A549 (cell line): ENCODE data around the gene CARS1. TPM values are rescaled to one million over a fixed set of nuclear protein-coding genes. Genes with fewer than 3 reads are reported as not detected.
"Not testable (repeated sequence)": the region's sequence is repeated elsewhere in the genome, so short reads cannot be mapped to it uniquely, and the experiment has no call there.

Source experiments
- ATAC-seq, 2 experiments: fragments of 200-7000 bp in 1 of 2; fragments of >200 bp in 1 of 2; cut with Nextera tagmentation in 1 of 2; cut with Tn5 transposase in 1 of 2; 3 replicates each; pipeline versions ENCODE4 v1.8.0 to v1.9.1; 2018 to 2020; ENCODE audit warnings: mild to moderate bottlenecking in 1 of 2, moderate library complexity in 1 of 2
- CTCF ChIA-PET: fragments of 300-600 bp; sonication (Branson Sonifier 250); formaldehyde crosslinking; extraction: SDS; loops from one replicate; lab custom pipeline; 2021; ENCODE audit warnings: antibody characterized with exemption, inconsistent platforms; lab: Yijun Ruan, JAX
- POLR2A ChIA-PET: fragments of 350-600 bp; formaldehyde crosslinking; extraction: SDS; loops from one replicate; lab custom pipeline; 2021; ENCODE audit warnings: antibody characterized with exemption, inconsistent platforms; lab: Yijun Ruan, JAX
- DNase-seq, 2 experiments: peaks; one replicate each; pipeline versions ENCODE4 v3.0.0 to v3.0.0-alpha.2; 2011 to 2016; ENCODE audit warnings: low read depth in 1 of 2, low spot score in 1 of 2
- FAIRE-seq: peaks from 2 replicates; lab custom pipeline; 2011; peaks lifted over from hg19 to GRCh38; lab: Jason Lieb, UNC
- H3K27ac ChIP-seq, 2 experiments: fragments of >200 bp; sonication (Bioruptor Twin); formaldehyde crosslinking; 3 replicates each; pipeline ENCODE4 v1.5.1; 2016 to 2017
- H3K4me1 ChIP-seq: fragments of >200 bp; sonication (Bioruptor Twin); formaldehyde crosslinking; 3 replicates; pipeline ENCODE4 v1.6.1; 2016
- H3K4me2 ChIP-seq: fragments of >200 bp; sonication (Bioruptor Twin); formaldehyde crosslinking; 3 replicates; pipeline ENCODE4 v1.6.1; 2016
- H3K4me3 ChIP-seq: fragments of >200 bp; sonication (Bioruptor Twin); formaldehyde crosslinking; 3 replicates; pipeline ENCODE4 v1.5.1; 2016
- H3K9me3 ChIP-seq: fragments of >200 bp; sonication (Bioruptor Twin); formaldehyde crosslinking; 3 replicates; pipeline ENCODE4 v1.6.1; 2016
- CEBPB ChIP-seq, 2 experiments: fragments of >200 bp in 1 of 2; sonication (Bioruptor Twin) in 1 of 2; formaldehyde crosslinking in 1 of 2; IDR thresholded peaks; 2 replicates each; pipeline ENCODE4 v1.6.1; 2012 to 2016
- CHD2 ChIP-seq: fragments of 150-350 bp; IDR thresholded peaks from 2 replicates; pipeline ENCODE4 v1.6.1; 2014; ENCODE audit warnings: low read length; ENCODE audit not compliant: partially characterized antibody
- EHF ChIP-seq: fragments of 250-450 bp; sonication (Bioruptor Pico); IDR thresholded peaks from 2 replicates; pipeline ENCODE4 v1.5.0; 2020; ENCODE audit warnings: mild to moderate bottlenecking
- EHMT2 ChIP-seq: fragments of 200-600 bp; sonication (generic); IDR thresholded peaks from 2 replicates; pipeline ENCODE4 v1.6.1; 2016; ENCODE audit warnings: antibody characterized with exemption, low read depth, mild to moderate bottlenecking, moderate library complexity
- EP300 ChIP-seq, 2 experiments: fragments of >200 bp; sonication (Bioruptor Twin); formaldehyde crosslinking; IDR thresholded peaks; 2 replicates in 1 of 2; 3 replicates in 1 of 2; pipeline ENCODE4 v1.6.1; 2016 to 2017
- ESRRA ChIP-seq: fragments of 150-350 bp; IDR thresholded peaks from 2 replicates; pipeline ENCODE4 v1.6.1; 2014; ENCODE audit warnings: mild to moderate bottlenecking, low read length, borderline replicate concordance
- FOXS1 ChIP-seq: fragments of 250-450 bp; sonication (Bioruptor Pico); IDR thresholded peaks from 2 replicates; pipeline ENCODE4 v1.5.0; 2020; ENCODE audit warnings: mild to moderate bottlenecking, moderate library complexity
- GATA3 ChIP-seq: IDR thresholded peaks from 2 replicates; pipeline ENCODE4 v1.6.1; 2012; ENCODE audit warnings: borderline replicate concordance
- HDAC2 ChIP-seq: fragments of 200-600 bp; sonication (generic); IDR thresholded peaks from 2 replicates; pipeline ENCODE4 v1.6.1; 2016
- JUN ChIP-seq, 2 experiments: fragments of >200 bp; sonication (Bioruptor Twin); formaldehyde crosslinking; IDR thresholded peaks; 2 replicates in 1 of 2; 3 replicates in 1 of 2; pipeline ENCODE4 v1.6.1; 2016 to 2017
- POLR2AphosphoS2 ChIP-seq: conservative IDR thresholded peaks from 2 replicates; pipeline ENCODE4 v1.6.1; 2012; ENCODE audit warnings: low read length, improper control_type of control experiment, inconsistent platforms
- RARB ChIP-seq: fragments of 250-450 bp; sonication (Bioruptor Pico); IDR thresholded peaks from 2 replicates; pipeline ENCODE4 v1.8.0; 2021; ENCODE audit warnings: mild to moderate bottlenecking, moderate library complexity
- ZFP36 ChIP-seq: fragments of 450-650 bp; IDR thresholded peaks from 2 replicates; pipeline ENCODE4 v1.6.1; 2014; ENCODE audit warnings: borderline replicate concordance; ENCODE audit not compliant: partially characterized antibody
- WGBS: methylation state at CpG from one replicate; pipeline ENCODE4 v1.1.6; 2017; ENCODE audit errors: missing lambda C conversion rate; 5-methylcytosine and 5-hydroxymethylcytosine counted together
- polyA plus RNA-seq, 4 experiments: library from polyadenylated mRNA; depleted of rRNA in 3 of 4; stranded (reverse); fragments of >200 nt; fragmentation: RNase III in 1 of 4; extraction: RNeasy Plus Mini Kit Qiagen cat#74134 plus additional on column Dnase treatment in 1 of 4; gene quantifications; 2 replicates in 3 of 4; 3 replicates in 1 of 4; pipeline ENCODE4 v1.2.3, GENCODE V29; 2011 to 2017
- TF ChIP-seq, protein P1 (sequence below): IDR thresholded peaks from 2 replicates; pipeline ENCODE4 v1.6.1; 2012
- TF ChIP-seq, protein P2 (sequence below): fragments of 450-650 bp; IDR thresholded peaks from 2 replicates; pipeline ENCODE4 v1.6.1; 2014; ENCODE audit warnings: antibody characterized with exemption
- TF ChIP-seq, protein P3 (sequence below): fragments of >200 bp; sonication (Bioruptor Twin); formaldehyde crosslinking; IDR thresholded peaks from 2 replicates; pipeline ENCODE4 v1.6.1; 2016

CARS1 gene
- polyA plus RNA-seq, 2 of the 4 experiments (the other 2 are of a cell fraction), result 52.7 to 130 TPM

DNA sequence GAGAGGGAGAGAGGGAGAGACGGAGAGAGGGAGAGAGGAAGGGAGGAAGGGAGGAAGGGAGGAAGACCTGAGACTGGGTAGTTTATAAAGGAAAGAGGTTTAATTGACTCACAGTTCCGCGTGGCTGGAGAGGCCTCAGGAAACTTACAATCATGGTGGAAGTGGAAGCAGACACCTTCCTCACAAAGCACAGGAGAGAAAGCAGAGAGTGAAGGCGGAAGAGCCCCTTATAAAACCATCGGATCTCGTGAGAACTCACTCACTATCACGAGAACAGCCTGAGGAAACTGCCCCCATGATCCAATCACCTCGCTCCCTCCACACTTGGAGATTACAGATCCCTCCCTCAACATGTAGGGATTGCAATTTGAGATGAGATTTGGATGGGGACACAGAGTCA, 12.2 kb upstream of the CARS1 start:
- H3K9me3 ChIP-seq, result no peaks in the 10 kb centered on the region
- DNase-seq (no peak), ATAC-seq (no peak), FAIRE-seq (no peak)
- H3K4me1 ChIP-seq, result no peaks in the 10 kb centered on the region
- WGBS, result 84% methylated on average over 7 of the region's 8 CpGs
- no peak overlapping the region for H3K4me3 ChIP-seq
- H3K4me2 ChIP-seq, result no peak overlapping the region
- CTCF ChIA-PET, result interaction anchor here (1.8 to 2.1 kb wide), 2 partner anchors 22 to 32 kb away, joined by 7 to 11 read pairs; no protein-coding TSS in a partner anchor
- TF ChIP-seq JUN (IDR thresholded peaks at IDR 0.05), result no peak
- TF ChIP-seq RARB (CRISPR knock-in tag), result no peak
- TF ChIP-seq, protein P1, sequence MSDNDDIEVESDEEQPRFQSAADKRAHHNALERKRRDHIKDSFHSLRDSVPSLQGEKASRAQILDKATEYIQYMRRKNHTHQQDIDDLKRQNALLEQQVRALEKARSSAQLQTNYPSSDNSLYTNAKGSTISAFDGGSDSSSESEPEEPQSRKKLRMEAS, result no peak
- no peak for TF ChIP-seq ESRRA
- no peak for TF ChIP-seq EHMT2
- no peak for TF ChIP-seq GATA3
- TF ChIP-seq, protein P2, sequence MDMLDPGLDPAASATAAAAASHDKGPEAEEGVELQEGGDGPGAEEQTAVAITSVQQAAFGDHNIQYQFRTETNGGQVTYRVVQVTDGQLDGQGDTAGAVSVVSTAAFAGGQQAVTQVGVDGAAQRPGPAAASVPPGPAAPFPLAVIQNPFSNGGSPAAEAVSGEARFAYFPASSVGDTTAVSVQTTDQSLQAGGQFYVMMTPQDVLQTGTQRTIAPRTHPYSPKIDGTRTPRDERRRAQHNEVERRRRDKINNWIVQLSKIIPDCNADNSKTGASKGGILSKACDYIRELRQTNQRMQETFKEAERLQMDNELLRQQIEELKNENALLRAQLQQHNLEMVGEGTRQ, result no peak
- no peak for TF ChIP-seq EHF (CRISPR knock-in tag)
- no peak for TF ChIP-seq FOXS1 (CRISPR knock-in tag)
- TF ChIP-seq POLR2AphosphoS2, result no peak
- H3K27ac ChIP-seq, result no peak overlapping the region
- POLR2A ChIA-PET, result no interaction called here

DNA sequence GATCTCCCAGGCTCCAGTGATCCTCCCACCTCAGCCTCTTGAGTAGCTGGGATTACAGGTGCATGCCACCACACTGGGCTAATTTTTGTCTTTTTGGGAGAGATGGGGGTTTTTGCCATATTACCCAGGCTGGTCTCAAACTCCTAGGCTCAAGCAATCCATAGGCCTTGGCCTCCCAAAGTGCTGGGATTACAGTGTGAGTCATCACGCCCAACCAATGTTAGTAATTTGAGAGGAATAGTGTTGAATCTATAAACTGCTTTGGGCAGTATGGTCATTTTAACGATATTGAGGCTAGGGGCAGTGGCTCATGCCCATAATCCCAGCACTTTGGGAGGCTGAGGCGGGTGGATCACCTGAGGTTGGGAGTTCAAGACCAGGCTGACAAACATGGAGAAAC, 9.1 kb upstream of the CARS1 start:
- H3K4me2 ChIP-seq, POLR2A ChIA-PET, H3K4me3 ChIP-seq, ATAC-seq, H3K4me1 ChIP-seq, DNase-seq, H3K9me3 ChIP-seq, H3K27ac ChIP-seq, FAIRE-seq: not testable (repeated sequence)
- CTCF ChIA-PET, result interaction anchor here (2.4 kb wide), 1 partner anchor 25 kb away, joined by 10 read pairs; no protein-coding TSS in a partner anchor
- 49% methylated on average over 3 of the region's 3 CpGs for WGBS

DNA sequence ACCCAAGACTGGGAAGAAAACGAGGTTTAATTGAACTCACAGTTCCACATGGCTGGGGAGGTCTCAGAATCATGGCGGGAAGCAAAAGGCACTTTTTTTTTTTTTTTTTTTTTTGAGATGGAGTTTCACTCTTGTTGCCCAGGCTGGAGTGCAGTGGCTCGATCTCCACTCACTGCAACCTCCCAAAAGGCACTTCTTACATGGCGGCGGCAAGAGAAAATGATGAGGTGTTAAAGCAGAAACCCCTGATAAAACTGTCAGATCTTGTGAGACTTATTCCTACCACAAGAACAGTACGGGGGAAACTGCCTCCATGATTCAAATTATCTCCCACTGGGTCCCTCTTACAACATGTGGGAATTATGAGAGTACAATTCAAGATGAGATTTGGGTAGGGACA, 7.5 kb upstream of the CARS1 start:
- CTCF ChIA-PET, result interaction anchor here (1.2 to 2.4 kb wide), 2 partner anchors 27 to 28 kb away, joined by 4 to 10 read pairs; no protein-coding TSS in a partner anchor
- POLR2A ChIA-PET, ATAC-seq, H3K4me3 ChIP-seq, H3K4me2 ChIP-seq, H3K4me1 ChIP-seq, DNase-seq, FAIRE-seq, H3K9me3 ChIP-seq, H3K27ac ChIP-seq: not testable (repeated sequence)
- WGBS, result 60% methylated on average over 6 of the region's 6 CpGs

DNA sequence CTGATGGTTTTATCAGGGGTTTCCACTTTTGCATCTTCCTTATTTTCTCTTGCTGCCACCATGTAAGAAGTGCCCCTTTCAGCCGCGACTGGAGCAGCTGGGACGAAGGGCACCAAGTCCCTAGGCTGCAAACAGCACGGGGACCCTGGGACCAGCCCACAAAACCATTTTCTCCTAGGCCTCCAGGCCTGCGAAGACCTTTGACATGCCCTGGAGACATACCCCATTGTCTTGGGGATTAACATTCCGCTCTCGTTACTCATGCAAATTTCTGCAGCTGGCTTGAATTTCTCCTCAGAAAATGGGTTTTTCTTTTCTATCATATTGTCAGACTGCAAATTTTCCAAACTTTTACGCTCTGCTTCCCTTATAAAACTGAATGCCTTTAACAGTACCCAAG, 6.7 kb upstream of the CARS1 start:
- DNase-seq, ATAC-seq, H3K4me1 ChIP-seq, POLR2A ChIA-PET, H3K4me2 ChIP-seq, FAIRE-seq, H3K9me3 ChIP-seq, H3K27ac ChIP-seq, H3K4me3 ChIP-seq: not testable (repeated sequence)
- CTCF ChIA-PET, result interaction anchor here (1.6 to 1.7 kb wide), 2 partner anchors 12 to 27 kb away, joined by 5 to 8 read pairs; no protein-coding TSS in a partner anchor
- 73% methylated on average over 8 of the region's 8 CpGs for WGBS

DNA sequence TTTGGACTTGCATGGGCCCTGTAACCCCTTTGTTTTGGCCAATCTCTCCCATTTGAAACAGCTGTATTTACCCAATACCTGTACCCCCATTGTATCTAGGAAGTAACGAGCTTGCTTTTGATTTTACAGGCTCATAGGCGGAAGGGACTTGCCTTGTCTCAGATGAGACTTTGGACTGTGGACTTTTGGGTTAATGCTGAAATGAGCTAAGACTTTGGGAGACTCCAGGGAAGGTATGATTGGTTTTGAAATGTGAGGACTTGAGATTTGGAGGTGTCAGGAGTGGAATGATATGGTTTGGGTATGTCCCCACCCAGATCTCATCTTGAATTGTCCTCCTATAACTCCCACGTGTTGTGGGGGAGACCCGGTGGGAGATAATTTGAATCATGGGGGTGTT, 6.2 kb upstream of the CARS1 start:
- H3K4me3 ChIP-seq, FAIRE-seq, H3K4me2 ChIP-seq, ATAC-seq, H3K9me3 ChIP-seq, H3K4me1 ChIP-seq, H3K27ac ChIP-seq, DNase-seq, POLR2A ChIA-PET: not testable (repeated sequence)
- WGBS, result 78% methylated on average over 4 of the region's 4 CpGs
- CTCF ChIA-PET, result interaction anchor here (1.1 to 4.4 kb wide), 4 partner anchors 12 to 28 kb away, joined by 3 to 29 read pairs (median 6); no protein-coding TSS in a partner anchor

DNA sequence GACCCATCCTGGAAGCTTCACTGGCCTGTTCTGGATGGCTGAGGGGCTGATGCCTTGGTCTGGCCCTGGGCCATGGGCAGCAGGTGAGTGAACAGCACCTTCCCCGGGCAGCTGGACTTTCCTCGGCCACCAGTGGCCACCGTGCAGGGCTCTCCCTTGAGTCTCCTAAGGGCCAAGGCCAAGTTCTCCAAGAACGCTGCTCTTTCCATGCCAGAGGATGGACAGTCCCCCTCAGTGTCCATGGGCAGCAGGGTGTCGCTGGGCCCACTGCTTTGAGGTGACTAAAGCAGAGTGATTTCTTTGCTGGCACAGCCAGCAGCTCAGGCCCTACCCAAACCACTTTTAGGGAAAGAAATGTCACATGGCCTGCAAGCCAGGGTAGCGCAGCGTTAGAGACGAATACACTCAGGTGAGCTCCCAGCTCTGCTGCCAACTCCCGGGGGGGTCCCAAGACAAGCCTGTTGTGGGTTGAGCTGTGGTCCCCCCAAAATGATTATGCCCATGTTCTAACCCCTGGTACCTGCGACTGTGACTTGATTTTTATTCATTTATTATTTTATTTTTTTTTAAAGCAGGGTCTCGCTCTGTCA, 3.3 kb upstream of the CARS1 start:
- ChIA-PET CTCF (interaction anchor here (1.9 to 4.4 kb wide), 3 partner anchors 14 to 31 kb away, joined by 8 to 29 read pairs (median 11); no protein-coding TSS in a partner anchor), POLR2A (no interaction called here)
- DNase-seq (no peak), ATAC-seq (no peak), FAIRE-seq (no peak)
- H3K4me1 ChIP-seq, result peaks cover 17% of the 10 kb centered on the region
- TF ChIP-seq ZFP36, result no peak
- TF ChIP-seq HDAC2, result no peak
- no peak for TF ChIP-seq CEBPB (IDR thresholded peaks at IDR 0.05)
- TF ChIP-seq EP300 (IDR thresholded peaks at IDR 0.05), result no peak
- TF ChIP-seq CHD2, result no peak
- TF ChIP-seq, protein P3, sequence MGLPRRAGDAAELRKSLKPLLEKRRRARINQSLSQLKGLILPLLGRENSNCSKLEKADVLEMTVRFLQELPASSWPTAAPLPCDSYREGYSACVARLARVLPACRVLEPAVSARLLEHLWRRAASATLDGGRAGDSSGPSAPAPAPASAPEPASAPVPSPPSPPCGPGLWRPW, result no peak
- H3K27ac ChIP-seq, result no peak overlapping the region
- 76% methylated on average over 11 of the region's 11 CpGs for WGBS
- no peak overlapping the region for H3K4me3 ChIP-seq
- H3K9me3 ChIP-seq, result no peaks in the 10 kb centered on the region
- H3K4me2 ChIP-seq, result no peak overlapping the region
